ENCODE results near the gene COG5. TPM values are rescaled to one million over a fixed set of nuclear protein-coding genes. Genes with fewer than 3 reads are reported as not detected.
"Not testable (repeated sequence)": the region's sequence is repeated elsewhere in the genome, so short reads cannot be mapped to it uniquely, and the experiment has no call there.

COG5 gene
- total and polyA plus RNA-seq, 2 of the 8 experiments (the other 6 are each of a cell fraction or from before 2014, with no cell fraction given) = 10.5 to 28.1 TPM

- TF ChIP-seq SP4 (IDR thresholded peaks at IDR 0.05; ENCODE audit: low read length) = no peak
- TF ChIP-seq USF2 (IDR thresholded peaks at IDR 0.05; ENCODE audit: low read length) = no peak
- no peak for TF ChIP-seq POU5F1 (IDR thresholded peaks at IDR 0.05; ENCODE audit: low read depth, low read length)
- TF ChIP-seq SIN3A (conservative IDR thresholded peaks at IDR 0.05 in 1 of 2, IDR thresholded peaks at IDR 0.05 in 1 of 2; ENCODE audit: low read depth in 1 of 2, low read length in 2 of 2) = no peak
- no peak for TF ChIP-seq RFX5 (IDR thresholded peaks at IDR 0.05; ENCODE audit: borderline replicate concordance, low read depth, low read length)
- TF ChIP-seq GABPA (IDR thresholded peaks at IDR 0.05; ENCODE audit: borderline replicate concordance, insufficient read depth, low read length) = no peak
- TF ChIP-seq TBP (IDR thresholded peaks at IDR 0.05; ENCODE audit: low read depth, low read length) = no peak
- TF ChIP-seq TEAD4 (IDR thresholded peaks at IDR 0.05; ENCODE audit: low read depth, low read length) = no peak
These were observed 315.0 kb downstream of the COG5 start (continued) for GRCh38 chr7:107248551-107249316.

- H2BK15ac ChIP-seq (ENCODE audit: low read length); H2AK5ac ChIP-seq (ENCODE audit: low read depth, low read length); H3K4me3 ChIP-seq (ENCODE audit: extremely low read depth in 1 of 4, insufficient read depth in 2 of 4, low read depth in 3 of 4, low read length in 4 of 4); H3K23me2 ChIP-seq (ENCODE audit: low read depth, low read length); H3K36me3 ChIP-seq (ENCODE audit: control insufficient read depth in 2 of 4, insufficient read depth in 4 of 4, low read length in 3 of 4); H2BK20ac ChIP-seq (ENCODE audit: low read length); H3K18ac ChIP-seq (ENCODE audit: extremely low read depth, low read length); H3K27ac ChIP-seq (ENCODE audit: low read depth, low read length); H3K4me2 ChIP-seq (ENCODE audit: insufficient read depth in 1 of 2, low read depth in 2 of 2, low read length in 2 of 2); H2BK120ac ChIP-seq (replicated peaks; ENCODE audit: low read depth, low read length); H3K14ac ChIP-seq (ENCODE audit: insufficient read length); FAIRE-seq; H3K4ac ChIP-seq (replicated peaks; ENCODE audit: insufficient read length, low read depth, low read length); H4K20me1 ChIP-seq (replicated peaks in 1 of 2; ENCODE audit: control insufficient read depth in 1 of 2, insufficient read depth in 2 of 2, low read length in 2 of 2); H2BK5ac ChIP-seq (ENCODE audit: low read depth, low read length); H3K23ac ChIP-seq (ENCODE audit: insufficient read length); H3K9me3 ChIP-seq (ENCODE audit: insufficient read depth in 2 of 2, low read depth in 1 of 2, low read length in 1 of 2); POLR2A ChIA-PET (ENCODE audit: partially characterized antibody); H4K5ac ChIP-seq (ENCODE audit: insufficient read length, low read depth, low read length); H4K91ac ChIP-seq (replicated peaks; ENCODE audit: insufficient read length, low read length); H3K56ac ChIP-seq (replicated peaks; ENCODE audit: insufficient read length, low read depth, low read length); H3K79me1 ChIP-seq (ENCODE audit: low read depth, low read length); H3K4me1 ChIP-seq (replicated peaks in 1 of 4; ENCODE audit: control insufficient read depth in 3 of 4, insufficient read depth in 4 of 4, low read length in 3 of 4); H3K27me3 ChIP-seq (replicated peaks in 1 of 4; ENCODE audit: control insufficient read depth in 3 of 4, extremely low read depth in 1 of 4, insufficient read depth in 3 of 4, low read length in 3 of 4); H3K9ac ChIP-seq (replicated peaks in 1 of 4; ENCODE audit: extremely low read depth in 1 of 4, low read depth in 3 of 4, low read length in 3 of 4); H2BK12ac ChIP-seq (ENCODE audit: low read depth, low read length); DNase-seq (ENCODE audit: low read depth in 1 of 2, low spot score in 2 of 2); H4K8ac ChIP-seq (ENCODE audit: extremely low read depth, insufficient read depth, low read length); H2AFZ ChIP-seq (ENCODE audit: low read length); H3K79me2 ChIP-seq (ENCODE audit: control insufficient read depth in 1 of 2, insufficient read depth in 2 of 2, low read length in 2 of 2): not testable (repeated sequence)
- 83% methylated on average over 3 of the region's 3 CpGs; no CpG with 5 or more reads in 1 of the 2 experiments for WGBS, 2 experiments (ENCODE audit: extremely low coverage in 1 of 2, insufficient coverage in 1 of 2, insufficient read length in 1 of 2, insufficient replicate concordance in 2 of 2, low coverage in 1 of 2, low lambda C conversion rate in 2 of 2, missing lambda C conversion rate in 1 of 2)
- CTCF ChIA-PET (ENCODE audit: partially characterized antibody) = interaction anchor here (0.6 kb wide), 1 partner anchor 280 kb away, joined by 3 read pairs; no protein-coding TSS in a partner anchor
These were observed 316.9 kb downstream of the COG5 start for GRCh38 chr7:107246836-107247235.
